Measurements from ENCODE around the gene CCDC6.
A peak's percentile ranks its signal among the peaks of the same experiment; 100 is the strongest.
"Not testable (repeated sequence)": the region's sequence is repeated elsewhere in the genome, so short reads cannot be mapped to it uniquely, and the experiment has no call there.

CCDC6 gene

DNA sequence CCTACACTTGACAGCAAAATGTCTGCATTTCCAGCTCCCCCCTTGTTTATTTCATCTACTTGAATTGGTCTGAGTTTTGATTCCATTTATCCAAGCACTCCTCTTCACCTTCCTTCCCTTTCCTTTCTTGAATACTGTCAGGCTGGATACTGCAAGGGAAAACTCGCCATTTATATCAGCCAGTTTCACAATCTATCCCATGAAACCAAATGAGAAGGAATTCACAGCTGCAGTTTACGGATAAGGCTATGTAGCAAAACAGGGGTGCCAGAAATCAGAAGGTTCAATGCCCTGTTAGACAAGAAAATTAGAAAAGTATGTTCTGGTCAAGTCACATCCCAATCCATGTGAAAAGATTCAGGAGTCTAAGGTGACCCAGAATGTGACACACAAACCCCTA is 28.1 kb downstream of the CCDC6 start:
- DNase-seq (ENCODE audit: low read depth), result no peak
- no peak overlapping the region for H3K4me3 ChIP-seq (ENCODE audit: low read depth, low read length)
- TF ChIP-seq, protein P1, sequence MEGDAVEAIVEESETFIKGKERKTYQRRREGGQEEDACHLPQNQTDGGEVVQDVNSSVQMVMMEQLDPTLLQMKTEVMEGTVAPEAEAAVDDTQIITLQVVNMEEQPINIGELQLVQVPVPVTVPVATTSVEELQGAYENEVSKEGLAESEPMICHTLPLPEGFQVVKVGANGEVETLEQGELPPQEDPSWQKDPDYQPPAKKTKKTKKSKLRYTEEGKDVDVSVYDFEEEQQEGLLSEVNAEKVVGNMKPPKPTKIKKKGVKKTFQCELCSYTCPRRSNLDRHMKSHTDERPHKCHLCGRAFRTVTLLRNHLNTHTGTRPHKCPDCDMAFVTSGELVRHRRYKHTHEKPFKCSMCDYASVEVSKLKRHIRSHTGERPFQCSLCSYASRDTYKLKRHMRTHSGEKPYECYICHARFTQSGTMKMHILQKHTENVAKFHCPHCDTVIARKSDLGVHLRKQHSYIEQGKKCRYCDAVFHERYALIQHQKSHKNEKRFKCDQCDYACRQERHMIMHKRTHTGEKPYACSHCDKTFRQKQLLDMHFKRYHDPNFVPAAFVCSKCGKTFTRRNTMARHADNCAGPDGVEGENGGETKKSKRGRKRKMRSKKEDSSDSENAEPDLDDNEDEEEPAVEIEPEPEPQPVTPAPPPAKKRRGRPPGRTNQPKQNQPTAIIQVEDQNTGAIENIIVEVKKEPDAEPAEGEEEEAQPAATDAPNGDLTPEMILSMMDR (IDR thresholded peaks at IDR 0.05; ENCODE audit: control insufficient read depth, extremely low read depth, insufficient read depth), result no peak

DNA sequence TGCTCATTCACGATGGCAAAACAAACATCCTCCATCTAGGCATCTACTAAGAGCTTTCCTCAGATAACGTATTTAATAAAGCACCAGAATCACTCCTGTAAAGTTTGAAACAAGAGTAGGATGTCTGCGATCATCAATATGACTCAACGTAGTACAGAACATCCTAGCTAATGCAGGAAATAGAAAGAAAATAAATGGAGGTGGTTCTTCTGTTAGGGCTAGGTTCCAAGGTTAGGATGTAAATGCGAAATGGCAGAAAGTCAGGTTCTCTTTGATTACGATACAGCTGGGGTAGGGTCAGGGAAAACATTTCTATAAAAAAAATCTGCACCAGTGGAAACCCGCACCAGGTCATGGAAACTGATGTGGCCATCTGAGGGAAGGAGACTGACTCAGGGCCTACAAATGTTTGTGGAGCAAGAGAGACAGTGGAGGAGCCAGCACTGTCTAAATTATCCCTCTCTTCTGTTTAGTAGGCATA is 29.1 kb downstream of the CCDC6 start:
- no peak overlapping the region for H3K4me3 ChIP-seq (ENCODE audit: low read depth, low read length)
- TF ChIP-seq, protein P1 (IDR thresholded peaks at IDR 0.05; ENCODE audit: control insufficient read depth, extremely low read depth, insufficient read depth), result no peak

DNA sequence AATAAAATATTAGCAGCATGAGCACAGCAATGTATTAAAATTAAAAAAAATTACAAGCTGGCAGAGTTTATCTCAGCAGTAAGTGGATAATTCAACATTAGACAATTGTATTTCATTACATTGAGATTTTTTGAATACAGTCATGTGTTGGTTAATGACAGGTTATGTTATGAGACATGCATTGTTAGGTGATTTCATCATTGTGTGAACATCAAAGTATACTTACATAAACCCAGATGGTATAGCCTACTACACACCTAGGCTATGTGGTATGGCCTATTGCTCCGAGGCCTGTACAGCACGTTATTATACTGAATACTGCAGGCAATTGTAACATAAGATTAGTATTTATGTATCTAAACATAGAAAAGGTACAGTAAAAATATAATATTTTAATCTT is 29.7 kb downstream of the CCDC6 start:
- TF ChIP-seq, protein P1 (IDR thresholded peaks at IDR 0.05; ENCODE audit: control insufficient read depth, extremely low read depth, insufficient read depth), result no peak
- no peak overlapping the region for H3K4me3 ChIP-seq (ENCODE audit: low read depth, low read length)
- no peak for DNase-seq (ENCODE audit: low read depth)

More for the DNA sequence above, 29.1 kb downstream of the CCDC6 start:
- no peak for DNase-seq (ENCODE audit: low read depth)

DNA sequence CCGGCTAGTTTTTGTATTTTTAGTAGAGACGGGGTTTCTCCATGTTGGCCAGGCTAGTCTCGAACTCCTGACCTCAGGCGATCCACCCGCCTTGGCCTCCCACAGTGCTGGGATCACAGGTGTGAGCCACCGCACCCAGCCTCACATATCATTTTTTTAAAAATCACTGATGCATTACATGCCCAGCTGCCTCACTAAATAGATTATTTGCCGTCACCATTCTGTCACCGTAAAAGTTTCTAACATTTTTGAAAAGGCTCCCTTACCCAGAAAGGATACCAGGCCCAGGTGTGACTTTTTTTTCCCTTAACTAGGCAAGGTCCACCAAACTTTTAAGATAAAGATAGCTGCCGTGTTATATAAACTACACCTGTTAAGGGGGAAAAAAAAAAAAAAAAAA is 30.1 kb downstream of the CCDC6 start:
- DNase-seq (ENCODE audit: low read depth); H3K4me3 ChIP-seq (ENCODE audit: low read depth, low read length): not testable (repeated sequence)

DNA sequence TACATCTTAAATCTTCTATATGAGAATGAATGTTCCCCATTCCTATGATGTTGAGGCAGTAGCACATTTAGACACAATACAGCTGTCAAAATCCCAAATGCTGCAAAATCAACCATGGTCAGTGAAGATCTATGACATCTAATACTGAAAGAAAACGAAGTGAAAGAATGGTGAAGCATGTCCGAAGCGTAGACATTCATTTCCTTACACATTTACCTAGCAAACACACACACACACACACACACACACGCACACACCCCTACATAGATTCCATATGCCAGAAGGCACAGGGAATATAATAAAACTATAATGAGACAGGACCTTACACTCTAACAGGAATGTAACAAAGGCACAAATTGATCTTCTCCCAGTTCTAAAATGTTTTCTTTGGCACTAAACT is 32.5 kb downstream of the CCDC6 start:
- TF ChIP-seq, protein P1 (IDR thresholded peaks at IDR 0.05; ENCODE audit: control insufficient read depth, extremely low read depth, insufficient read depth), result no peak
- H3K4me3 ChIP-seq (ENCODE audit: low read depth, low read length), result peak overlapping the region; percentile 26
- peak; percentile 57 for DNase-seq (ENCODE audit: low read depth)

DNA sequence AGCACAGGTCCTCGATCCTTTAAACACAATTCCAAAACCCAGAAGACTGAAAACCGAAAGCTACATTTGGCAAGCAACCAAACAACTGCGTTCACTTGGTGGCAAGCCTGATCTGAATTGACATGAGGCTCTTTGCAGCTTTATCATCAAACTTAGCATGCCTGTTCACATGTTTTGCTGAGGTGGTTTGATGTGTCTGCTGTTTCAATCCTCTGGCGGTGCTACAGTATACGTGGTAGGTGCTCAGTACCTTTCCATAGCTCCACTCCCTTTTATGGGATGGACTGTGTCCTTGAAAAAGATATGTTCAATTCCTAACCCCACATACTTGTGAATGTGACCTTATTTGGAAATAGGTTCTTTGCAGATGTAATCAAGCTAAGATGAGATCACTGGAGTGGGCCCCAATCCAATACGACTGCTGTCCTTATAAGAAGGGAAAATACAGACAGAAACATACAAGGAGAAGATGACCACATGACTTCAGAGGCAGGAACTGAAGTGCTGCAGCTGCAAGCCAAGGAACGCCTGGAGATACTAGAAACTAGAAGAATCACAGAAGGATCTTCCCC is 33.4 kb downstream of the CCDC6 start:
- peak; percentile 98 for DNase-seq (ENCODE audit: low read depth)
- H3K4me3 ChIP-seq (ENCODE audit: low read depth, low read length), result peak overlapping the region; percentile 2; the same call in 1 of the 2 replicates
- TF ChIP-seq, protein P1 (IDR thresholded peaks at IDR 0.05; ENCODE audit: control insufficient read depth, extremely low read depth, insufficient read depth), result no peak

DNA sequence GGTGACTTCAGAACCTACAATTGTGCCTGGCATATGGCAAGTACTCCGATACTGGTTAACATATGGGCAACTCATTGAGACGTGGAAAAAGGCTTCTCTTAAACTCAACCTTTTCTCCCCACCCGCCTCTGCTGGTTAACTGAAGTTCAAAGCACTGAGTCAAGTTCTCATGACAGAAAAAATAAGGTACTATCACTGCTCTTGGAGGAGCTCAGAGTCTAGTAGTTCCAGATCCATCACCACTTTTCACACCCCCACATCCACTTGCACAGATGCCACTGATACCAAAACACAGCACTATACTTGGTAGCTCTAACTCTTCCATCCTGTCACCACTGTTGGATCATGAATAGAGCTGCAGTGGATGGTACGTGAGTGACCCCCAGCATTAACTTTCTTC is 36.2 kb downstream of the CCDC6 start:
- no peak overlapping the region for H3K4me3 ChIP-seq (ENCODE audit: low read depth, low read length)
- DNase-seq (ENCODE audit: low read depth), result no peak
- TF ChIP-seq, protein P1 (IDR thresholded peaks at IDR 0.05; ENCODE audit: control insufficient read depth, extremely low read depth, insufficient read depth), result no peak

All from LNCaP clone FGC (cell line).